H1 (cell line): ENCODE results near the gene DEDD2. TPM values are rescaled to one million over a fixed set of nuclear protein-coding genes. Genes with fewer than 3 reads are reported as not detected.
A peak's percentile ranks its signal among the peaks of the same experiment; 100 is the strongest.

Experiments
- CBX8 ChIP-seq: fragments of 300-800, 300-1000 bp; sonication (generic); IDR thresholded peaks from 2 replicates; pipeline ENCODE4 v1.7.1; 2016; ENCODE audit warnings: low read depth, low read length, borderline replicate concordance
- CHD2 ChIP-seq: IDR thresholded peaks from 2 replicates; pipeline ENCODE4 v1.6.1; 2012; ENCODE audit warnings: low read length, improper control_type of control experiment
- CREB1 ChIP-seq: IDR thresholded peaks from 2 replicates; pipeline ENCODE4 v1.6.1; 2012; ENCODE audit warnings: inconsistent platforms
- EZH2 ChIP-seq: fragments of 200-600 bp; sonication (generic); IDR thresholded peaks from 2 replicates; pipeline ENCODE4 v1.7.1; 2012; ENCODE audit warnings: low read depth, mild to moderate bottlenecking, moderate library complexity, low read length, inconsistent platforms; ENCODE audit not compliant: severe bottlenecking
- KDM5A ChIP-seq: fragments of 200-600 bp; IDR thresholded peaks from 2 replicates; pipeline ENCODE4 v1.7.1; 2012; ENCODE audit warnings: mild to moderate bottlenecking, low read length, inconsistent platforms, mixed read lengths
- SUZ12 ChIP-seq: fragments of 200-600 bp; sonication (generic); IDR thresholded peaks from 2 replicates; pipeline ENCODE4 v1.6.1; 2012; ENCODE audit warnings: mild to moderate bottlenecking, inconsistent platforms, low read length, moderate library complexity, mixed read lengths
- polyA plus RNA-seq, 7 experiments: library from polyadenylated mRNA; depleted of rRNA in 3 of 7; stranded (reverse) in 5 of 7; unstranded in 2 of 7; fragments of >200 nt in 5 of 7; fragments of 200-250 nt in 2 of 7; gene quantifications; 1 replicate in 5 of 7; 2 replicates in 1 of 7; 4 replicates in 1 of 7; pipeline versions ENCODE4 v1.2.1 to v1.2.3, GENCODE V29; 2011 to 2013; ENCODE audit warnings: missing spikeins in 2 of 7, mixed read lengths in 2 of 7
- total RNA-seq: library from RNA; stranded (reverse); fragmentation: NEBNext Ultra II Directional; extraction: Animal tissue kit (Norgen Biotek cat#: 25700); gene quantifications from 2 replicates; pipeline ENCODE4 v1.2.1, GENCODE V29; 2021
- TF ChIP-seq, protein P1 (sequence below): fragments of 300-600 bp; sonication (generic); IDR thresholded peaks from 2 replicates; pipeline ENCODE4 v1.7.1; 2012; ENCODE audit warnings: low read length, moderate library complexity, mild to moderate bottlenecking, inconsistent platforms; ENCODE audit not compliant: insufficient replicate concordance
- TF ChIP-seq, protein P2 (sequence below): IDR thresholded peaks from 2 replicates; pipeline ENCODE4 v1.6.1; 2012; ENCODE audit warnings: low read length, inconsistent platforms

The DEDD2 gene
- total and polyA plus RNA-seq, 2 of the 8 experiments (the other 6 are each of a cell fraction or from before 2014, with no cell fraction given), result 37.8 to 65.0 TPM

DNA sequence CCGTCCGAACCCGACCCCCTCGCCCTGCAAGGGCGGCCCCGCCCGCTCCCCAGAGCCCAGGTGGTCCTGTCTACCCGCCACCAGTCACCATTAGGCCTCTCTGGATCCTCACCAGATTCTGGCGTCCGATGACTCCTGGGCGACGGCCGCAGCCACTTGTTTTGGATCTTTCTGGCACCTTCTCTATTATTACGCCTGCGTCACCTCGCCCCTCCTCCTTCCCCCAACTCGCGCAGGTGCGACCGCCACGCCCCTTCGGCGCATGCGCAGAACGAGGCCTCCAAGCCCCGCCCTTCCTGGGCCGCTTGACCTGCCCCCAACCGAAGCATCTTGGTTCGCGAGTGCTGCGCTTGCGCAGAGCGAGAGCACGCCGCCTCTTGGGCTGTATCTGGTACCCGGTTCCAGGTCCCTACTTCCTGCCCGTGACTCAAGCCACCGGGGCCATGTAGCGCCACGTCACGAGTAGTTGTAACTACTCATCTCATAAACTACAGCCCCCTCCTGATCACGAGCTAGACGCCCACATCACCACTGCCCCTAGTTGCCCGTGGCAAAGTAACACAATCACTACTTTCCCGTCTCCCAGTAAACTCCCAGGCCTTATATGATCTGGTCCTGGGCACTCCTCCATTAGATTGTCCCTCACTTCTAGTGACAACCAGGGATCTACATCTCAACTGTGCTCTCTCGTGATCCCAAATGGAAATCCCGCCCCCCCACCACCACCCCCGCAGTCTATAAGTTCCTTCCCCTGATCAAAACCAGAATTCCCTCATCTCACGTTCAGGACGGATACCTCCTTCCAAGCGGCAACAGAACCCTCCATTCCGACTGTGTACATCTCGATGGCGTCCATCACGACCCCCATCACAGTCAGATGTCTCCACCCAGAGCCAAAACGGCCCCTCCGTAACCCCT, at the start of gene DEDD2 (continued):
- TF ChIP-seq, protein P1, sequence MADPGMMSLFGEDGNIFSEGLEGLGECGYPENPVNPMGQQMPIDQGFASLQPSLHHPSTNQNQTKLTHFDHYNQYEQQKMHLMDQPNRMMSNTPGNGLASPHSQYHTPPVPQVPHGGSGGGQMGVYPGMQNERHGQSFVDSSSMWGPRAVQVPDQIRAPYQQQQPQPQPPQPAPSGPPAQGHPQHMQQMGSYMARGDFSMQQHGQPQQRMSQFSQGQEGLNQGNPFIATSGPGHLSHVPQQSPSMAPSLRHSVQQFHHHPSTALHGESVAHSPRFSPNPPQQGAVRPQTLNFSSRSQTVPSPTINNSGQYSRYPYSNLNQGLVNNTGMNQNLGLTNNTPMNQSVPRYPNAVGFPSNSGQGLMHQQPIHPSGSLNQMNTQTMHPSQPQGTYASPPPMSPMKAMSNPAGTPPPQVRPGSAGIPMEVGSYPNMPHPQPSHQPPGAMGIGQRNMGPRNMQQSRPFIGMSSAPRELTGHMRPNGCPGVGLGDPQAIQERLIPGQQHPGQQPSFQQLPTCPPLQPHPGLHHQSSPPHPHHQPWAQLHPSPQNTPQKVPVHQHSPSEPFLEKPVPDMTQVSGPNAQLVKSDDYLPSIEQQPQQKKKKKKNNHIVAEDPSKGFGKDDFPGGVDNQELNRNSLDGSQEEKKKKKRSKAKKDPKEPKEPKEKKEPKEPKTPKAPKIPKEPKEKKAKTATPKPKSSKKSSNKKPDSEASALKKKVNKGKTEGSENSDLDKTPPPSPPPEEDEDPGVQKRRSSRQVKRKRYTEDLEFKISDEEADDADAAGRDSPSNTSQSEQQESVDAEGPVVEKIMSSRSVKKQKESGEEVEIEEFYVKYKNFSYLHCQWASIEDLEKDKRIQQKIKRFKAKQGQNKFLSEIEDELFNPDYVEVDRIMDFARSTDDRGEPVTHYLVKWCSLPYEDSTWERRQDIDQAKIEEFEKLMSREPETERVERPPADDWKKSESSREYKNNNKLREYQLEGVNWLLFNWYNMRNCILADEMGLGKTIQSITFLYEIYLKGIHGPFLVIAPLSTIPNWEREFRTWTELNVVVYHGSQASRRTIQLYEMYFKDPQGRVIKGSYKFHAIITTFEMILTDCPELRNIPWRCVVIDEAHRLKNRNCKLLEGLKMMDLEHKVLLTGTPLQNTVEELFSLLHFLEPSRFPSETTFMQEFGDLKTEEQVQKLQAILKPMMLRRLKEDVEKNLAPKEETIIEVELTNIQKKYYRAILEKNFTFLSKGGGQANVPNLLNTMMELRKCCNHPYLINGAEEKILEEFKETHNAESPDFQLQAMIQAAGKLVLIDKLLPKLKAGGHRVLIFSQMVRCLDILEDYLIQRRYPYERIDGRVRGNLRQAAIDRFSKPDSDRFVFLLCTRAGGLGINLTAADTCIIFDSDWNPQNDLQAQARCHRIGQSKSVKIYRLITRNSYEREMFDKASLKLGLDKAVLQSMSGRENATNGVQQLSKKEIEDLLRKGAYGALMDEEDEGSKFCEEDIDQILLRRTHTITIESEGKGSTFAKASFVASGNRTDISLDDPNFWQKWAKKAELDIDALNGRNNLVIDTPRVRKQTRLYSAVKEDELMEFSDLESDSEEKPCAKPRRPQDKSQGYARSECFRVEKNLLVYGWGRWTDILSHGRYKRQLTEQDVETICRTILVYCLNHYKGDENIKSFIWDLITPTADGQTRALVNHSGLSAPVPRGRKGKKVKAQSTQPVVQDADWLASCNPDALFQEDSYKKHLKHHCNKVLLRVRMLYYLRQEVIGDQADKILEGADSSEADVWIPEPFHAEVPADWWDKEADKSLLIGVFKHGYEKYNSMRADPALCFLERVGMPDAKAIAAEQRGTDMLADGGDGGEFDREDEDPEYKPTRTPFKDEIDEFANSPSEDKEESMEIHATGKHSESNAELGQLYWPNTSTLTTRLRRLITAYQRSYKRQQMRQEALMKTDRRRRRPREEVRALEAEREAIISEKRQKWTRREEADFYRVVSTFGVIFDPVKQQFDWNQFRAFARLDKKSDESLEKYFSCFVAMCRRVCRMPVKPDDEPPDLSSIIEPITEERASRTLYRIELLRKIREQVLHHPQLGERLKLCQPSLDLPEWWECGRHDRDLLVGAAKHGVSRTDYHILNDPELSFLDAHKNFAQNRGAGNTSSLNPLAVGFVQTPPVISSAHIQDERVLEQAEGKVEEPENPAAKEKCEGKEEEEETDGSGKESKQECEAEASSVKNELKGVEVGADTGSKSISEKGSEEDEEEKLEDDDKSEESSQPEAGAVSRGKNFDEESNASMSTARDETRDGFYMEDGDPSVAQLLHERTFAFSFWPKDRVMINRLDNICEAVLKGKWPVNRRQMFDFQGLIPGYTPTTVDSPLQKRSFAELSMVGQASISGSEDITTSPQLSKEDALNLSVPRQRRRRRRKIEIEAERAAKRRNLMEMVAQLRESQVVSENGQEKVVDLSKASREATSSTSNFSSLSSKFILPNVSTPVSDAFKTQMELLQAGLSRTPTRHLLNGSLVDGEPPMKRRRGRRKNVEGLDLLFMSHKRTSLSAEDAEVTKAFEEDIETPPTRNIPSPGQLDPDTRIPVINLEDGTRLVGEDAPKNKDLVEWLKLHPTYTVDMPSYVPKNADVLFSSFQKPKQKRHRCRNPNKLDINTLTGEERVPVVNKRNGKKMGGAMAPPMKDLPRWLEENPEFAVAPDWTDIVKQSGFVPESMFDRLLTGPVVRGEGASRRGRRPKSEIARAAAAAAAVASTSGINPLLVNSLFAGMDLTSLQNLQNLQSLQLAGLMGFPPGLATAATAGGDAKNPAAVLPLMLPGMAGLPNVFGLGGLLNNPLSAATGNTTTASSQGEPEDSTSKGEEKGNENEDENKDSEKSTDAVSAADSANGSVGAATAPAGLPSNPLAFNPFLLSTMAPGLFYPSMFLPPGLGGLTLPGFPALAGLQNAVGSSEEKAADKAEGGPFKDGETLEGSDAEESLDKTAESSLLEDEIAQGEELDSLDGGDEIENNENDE, result no peak
- no peak for TF ChIP-seq CHD2
- no peak for TF ChIP-seq KDM5A
- TF ChIP-seq, protein P2, sequence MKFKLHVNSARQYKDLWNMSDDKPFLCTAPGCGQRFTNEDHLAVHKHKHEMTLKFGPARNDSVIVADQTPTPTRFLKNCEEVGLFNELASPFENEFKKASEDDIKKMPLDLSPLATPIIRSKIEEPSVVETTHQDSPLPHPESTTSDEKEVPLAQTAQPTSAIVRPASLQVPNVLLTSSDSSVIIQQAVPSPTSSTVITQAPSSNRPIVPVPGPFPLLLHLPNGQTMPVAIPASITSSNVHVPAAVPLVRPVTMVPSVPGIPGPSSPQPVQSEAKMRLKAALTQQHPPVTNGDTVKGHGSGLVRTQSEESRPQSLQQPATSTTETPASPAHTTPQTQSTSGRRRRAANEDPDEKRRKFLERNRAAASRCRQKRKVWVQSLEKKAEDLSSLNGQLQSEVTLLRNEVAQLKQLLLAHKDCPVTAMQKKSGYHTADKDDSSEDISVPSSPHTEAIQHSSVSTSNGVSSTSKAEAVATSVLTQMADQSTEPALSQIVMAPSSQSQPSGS, result no peak
- peak; percentile 64; the same call in 1 of the 2 replicates for TF ChIP-seq CREB1
- no peak for TF ChIP-seq SUZ12
- no peak for TF ChIP-seq EZH2
- TF ChIP-seq CBX8, result no peak
